GM19455 (cell line): ENCODE data around the gene TRABD2B.

Source experiments
- ATAC-seq: cut with Tn5 transposase; IDR thresholded peaks from one replicate; pipeline ENCODE4 v1.9.1; 2021; ENCODE audit not compliant: unreplicated experiment

Gene TRABD2B

DNA sequence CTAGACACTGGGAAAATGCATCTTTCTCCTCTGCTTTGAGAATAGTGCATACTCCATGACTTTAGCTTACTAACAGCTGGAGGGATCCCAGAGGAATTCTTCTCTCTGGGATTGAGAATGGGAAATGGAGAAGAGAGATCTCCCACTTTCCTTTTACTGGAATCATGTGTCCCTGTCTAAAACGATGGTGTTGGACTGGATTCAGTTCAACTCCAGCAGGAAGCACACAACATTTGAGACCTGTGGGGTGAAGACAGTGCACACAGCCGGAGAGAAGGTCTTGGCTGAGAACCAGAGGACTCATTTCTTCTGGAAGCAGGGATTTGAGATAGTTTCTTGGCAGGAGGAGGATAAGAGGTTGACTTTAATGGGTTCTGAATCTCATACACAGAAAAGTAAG is 58.7 kb downstream of the TRABD2B start:
- no peak for ATAC-seq

DNA sequence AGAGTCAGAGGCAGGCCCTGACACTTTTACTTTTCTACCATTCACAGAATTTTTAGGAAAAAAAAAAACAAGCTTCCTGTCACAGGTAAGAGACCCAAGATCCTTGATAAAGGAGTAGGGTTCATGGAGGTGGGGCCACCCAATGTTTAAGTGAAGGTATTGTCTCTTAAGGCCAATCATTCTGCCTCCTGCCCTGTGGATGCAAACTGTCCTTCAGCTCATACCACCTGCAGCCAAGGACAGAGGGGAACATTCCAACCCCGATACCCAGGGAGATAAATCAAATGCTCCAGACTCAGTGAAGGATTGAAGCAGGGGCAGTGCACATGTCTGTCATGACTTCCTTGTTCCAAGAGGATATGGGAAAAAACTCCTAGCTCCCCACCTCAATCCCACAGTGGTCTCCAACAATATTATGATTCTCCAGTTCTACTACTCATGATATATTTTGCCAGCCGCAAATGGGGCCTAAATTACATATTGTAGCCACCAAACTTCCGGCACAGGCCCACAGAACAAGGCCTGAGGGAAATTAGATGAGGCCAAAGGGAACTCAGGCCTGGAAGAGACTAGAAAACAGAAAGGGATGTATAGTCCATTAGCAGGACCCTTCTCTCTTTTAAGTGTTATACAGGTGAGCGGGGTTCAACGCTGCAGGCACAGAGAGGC is 59.5 kb downstream of the TRABD2B start:
- ATAC-seq, result no peak

DNA sequence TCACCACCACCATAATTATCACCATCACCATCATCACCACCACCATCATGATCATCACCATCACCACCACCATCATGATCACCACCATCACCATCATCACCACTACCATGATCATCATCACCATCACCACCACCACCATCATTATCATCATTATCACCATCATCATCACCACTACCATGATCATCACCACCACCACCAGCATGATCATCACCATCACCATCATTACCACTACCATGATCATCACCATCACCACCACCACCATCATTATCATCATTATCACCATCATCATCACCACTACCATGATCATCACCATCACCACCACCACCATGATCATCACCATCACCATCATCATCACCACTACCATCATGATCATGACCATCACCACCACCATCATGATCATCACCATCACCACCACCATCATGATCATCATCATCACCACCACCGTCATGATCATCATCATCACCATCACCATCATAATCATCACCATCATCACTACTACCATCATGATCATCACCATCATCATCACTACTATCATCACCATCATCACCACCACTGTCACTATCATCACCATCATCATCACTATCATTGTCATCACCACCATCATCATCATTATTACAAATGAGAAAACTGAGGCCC is 60.2 kb downstream of the TRABD2B start:
- no peak for ATAC-seq

DNA sequence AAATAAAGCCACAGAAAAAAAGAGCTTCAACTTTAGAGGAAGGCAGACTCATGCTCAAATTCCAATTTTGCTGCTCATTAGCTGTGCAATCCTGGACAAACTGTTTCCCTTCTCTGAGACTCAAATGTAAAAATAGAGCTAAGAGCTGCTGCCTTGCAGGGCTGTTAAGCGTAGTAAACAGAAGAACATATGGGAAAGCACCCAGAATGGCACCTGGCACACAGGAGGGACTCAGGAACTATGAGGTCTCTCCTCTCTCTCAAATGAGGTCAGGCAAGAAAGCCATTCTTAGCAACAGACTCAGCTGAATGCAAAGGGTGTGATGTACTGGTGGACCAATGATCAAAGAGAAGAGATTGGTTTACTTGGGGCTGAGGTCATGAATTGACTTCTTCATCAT is 61.3 kb downstream of the TRABD2B start:
- ATAC-seq, result no peak

DNA sequence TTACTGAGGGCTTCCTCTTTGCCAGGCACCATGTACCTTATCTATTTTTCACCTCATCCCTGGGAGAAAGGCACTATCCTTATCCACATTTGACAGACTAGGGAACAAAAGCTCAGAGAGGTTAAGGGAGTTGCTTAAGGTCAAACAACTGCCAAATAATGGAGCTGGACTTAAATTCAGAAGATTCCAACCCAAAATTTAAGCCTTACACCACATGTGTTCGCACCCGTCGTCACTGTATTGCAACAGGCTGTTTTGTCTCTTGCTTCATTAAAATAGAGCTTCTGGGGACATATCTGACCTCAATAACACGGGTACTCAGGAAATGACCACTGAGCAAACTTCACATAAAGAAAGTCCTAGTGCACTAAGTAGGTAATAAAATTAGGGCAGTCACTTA is 62.0 kb downstream of the TRABD2B start:
- no peak for ATAC-seq

DNA sequence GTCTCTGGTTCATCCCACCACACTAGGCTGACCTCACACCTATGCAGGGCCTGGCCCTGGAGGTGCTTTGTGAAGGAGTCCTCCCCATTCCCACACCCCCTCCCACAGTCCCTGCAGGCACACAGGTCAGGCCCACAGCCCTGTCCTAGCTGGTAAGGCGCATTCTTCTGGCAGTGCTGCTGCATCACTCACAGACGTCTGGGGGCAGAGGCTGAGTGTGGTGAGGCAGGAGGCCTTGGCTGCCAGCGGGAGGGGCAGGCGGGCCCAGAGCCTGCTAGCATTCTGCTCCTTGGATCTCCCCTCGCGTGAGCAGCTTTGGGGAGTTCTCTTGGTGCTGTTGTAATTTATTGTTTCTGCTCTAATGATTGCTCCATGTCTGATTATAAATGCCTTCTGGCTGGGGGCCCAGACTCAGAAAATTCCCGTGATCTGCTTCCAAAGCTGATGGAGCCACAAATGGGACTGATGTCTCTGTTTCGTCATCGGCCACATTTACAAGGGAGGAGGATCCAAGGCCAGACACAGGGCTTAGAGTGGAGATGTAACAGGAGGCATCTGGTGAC is 62.9 kb downstream of the TRABD2B start:
- no peak for ATAC-seq

DNA sequence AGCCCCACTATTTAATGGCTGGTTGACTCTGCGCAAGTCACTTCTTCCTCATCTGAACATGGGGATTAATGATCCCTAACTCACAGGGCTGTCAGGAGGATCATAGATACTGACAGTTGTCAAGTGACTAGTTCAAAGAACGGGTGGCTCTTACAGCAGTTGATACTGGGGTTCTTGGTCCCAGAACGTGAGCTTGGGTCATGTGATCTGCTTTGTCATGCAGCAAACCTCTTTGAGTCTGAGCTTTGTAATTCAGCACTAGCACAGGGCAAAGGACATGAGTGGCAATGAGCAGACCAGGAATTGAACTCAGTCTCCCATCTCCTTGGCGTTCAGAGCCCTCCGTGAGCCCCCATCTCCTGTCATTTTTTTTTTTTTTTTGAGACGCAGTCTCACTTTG is 64.4 kb downstream of the TRABD2B start:
- no peak for ATAC-seq

DNA sequence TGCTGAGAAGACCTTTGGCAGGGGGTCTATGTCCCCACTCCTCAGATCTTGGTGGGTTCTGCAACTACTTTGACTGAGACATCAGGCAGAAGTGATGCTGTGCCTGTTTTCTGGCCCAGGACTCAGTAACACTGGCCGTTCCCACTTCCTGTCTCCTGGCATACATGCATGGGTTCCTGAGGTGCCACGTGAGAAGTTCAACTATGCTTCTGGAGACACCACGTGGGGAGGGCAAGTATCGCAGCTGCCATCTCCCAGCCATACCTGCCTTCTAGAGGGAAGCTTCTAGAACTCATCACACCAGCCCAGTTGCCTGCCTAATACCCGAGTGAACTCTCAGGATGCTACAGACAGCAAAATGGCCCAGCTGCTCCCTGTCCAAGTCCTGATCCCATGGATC is 65.8 kb downstream of the TRABD2B start:
- ATAC-seq, result no peak

DNA sequence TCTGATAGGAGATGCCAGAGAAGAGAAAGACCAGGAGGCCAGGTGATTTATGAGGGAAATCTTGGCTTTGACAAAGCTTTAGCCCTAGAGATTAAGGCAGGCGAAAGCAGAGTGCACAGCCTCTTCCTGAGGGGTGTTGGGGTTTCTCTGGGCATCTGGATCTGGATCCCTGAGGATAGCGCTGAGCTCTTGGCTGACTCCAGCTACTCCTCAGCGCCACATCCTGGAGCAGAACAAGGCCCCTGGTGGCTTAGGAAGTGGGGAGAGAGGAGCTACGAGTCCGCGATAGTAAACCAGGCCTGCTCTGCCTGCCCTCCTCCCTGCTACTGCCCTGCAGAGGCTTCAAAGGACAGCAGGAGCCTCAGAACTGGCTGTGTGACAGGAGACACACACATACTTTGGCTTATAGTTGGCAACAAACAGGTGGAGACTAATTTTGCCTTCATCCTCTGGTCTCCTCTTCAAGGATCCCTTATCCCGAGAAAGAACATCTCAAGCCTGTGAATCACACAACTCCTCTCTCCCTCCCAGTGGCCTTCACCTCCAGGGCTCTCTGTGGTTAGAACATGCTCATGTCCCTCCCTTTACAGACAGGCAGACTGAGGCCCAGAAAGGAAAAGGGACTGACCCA is 66.9 kb downstream of the TRABD2B start:
- no peak for ATAC-seq

DNA sequence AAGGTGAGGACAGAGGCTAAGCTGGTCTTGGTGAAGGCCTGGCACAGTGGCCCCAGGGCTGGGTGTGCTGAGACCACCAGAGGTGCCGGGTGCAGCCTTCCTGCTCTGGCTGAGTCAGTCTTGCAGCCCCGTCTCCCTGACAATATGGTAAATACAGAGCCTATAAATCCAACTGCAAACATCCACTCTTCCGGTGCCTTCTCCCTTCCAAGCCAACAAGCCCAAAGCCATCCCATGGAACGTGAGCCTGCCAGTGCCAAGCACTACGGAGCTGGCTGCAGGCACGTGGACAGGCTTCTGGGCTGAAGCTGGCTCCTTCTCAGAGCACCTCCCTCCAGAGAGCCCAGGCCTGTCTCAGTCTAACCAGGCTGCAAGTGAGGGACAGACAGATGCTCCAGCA is 70.0 kb downstream of the TRABD2B start:
- ATAC-seq, result no peak

DNA sequence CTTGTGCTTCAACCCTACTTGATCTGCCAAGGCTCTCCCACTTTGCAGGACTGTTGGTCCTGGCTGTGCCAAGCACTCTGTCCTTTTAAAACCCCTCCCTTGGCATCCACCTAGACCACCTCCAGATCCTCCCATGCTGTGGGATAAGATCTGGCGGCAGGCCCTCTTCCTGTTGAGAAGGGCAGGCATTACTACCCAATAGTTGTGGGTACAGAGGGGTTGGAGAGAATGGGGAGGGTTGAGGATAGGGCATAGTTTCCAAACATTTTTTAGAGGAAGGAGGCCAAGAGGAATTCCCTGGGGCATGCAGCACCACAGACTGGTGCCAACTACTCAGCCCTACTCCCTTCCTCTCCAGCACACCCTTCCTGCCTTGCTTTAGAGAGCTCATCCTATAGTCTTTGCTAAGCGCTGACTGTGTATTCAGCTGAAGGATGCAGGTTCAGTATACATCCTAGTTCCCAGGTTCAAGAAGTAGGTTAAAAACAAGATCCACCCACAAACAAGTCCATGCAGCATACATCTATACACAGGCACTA is 70.7 kb downstream of the TRABD2B start:
- no peak for ATAC-seq

DNA sequence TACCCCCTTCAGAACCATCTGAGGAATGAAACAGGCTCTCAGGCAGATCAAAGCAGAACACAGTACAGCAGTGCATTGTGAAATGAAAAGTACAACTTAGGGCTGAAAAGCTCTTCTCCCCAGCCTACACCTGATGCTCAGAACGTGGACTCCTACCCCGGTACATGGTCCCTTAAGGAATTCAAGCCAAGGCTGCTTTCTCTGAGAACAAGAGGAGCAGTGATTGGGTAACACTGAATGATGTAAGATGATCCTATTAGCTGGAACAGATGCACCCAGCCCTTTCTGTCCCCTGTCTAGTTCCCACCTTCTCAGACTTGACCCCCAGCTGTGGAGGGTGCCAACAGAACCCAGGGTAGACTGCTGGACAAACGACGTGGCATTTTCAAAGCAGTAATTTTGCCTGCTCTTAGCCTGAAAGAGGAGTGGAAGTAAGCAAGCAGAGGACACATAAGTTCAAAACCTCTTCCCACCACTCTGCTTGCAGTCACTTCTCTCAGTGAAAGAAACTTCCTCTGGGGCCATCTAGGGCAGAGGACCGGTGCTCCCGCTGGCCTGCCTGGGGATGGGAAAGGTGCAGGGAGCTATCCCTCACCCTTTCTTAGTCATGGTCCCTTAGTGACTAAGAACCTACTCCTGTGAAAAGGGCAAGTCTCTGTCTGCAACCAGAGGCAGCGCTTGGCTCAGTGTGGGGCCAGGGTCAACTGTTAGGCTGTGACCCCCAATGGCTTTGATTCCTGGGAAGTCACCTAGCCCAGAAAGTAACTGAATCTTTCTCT is 72.7 kb downstream of the TRABD2B start:
- no peak for ATAC-seq

DNA sequence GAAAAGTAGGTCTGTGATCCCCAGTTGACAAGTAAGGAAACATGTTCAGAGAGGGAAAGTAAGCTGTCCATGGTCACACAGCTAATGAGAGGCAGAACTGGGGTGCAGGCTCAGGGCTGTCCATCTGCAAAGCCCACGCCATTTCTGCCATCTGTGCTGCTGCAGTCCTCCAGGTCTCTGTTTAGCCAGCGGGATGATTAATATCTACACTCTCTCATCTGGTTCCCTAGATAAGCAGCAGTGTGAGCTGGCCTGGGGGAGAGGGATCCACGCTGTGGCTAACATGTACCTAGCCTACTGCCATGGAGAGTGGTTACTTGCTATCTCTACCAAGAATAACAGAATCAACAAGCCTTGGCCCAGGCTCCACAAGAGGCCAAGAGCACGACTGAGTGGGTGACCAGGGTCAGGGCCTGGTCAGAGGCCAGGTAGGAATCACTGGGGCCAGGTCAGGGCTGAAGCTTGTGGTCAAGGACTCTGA is 75.2 kb downstream of the TRABD2B start:
- no peak for ATAC-seq

DNA sequence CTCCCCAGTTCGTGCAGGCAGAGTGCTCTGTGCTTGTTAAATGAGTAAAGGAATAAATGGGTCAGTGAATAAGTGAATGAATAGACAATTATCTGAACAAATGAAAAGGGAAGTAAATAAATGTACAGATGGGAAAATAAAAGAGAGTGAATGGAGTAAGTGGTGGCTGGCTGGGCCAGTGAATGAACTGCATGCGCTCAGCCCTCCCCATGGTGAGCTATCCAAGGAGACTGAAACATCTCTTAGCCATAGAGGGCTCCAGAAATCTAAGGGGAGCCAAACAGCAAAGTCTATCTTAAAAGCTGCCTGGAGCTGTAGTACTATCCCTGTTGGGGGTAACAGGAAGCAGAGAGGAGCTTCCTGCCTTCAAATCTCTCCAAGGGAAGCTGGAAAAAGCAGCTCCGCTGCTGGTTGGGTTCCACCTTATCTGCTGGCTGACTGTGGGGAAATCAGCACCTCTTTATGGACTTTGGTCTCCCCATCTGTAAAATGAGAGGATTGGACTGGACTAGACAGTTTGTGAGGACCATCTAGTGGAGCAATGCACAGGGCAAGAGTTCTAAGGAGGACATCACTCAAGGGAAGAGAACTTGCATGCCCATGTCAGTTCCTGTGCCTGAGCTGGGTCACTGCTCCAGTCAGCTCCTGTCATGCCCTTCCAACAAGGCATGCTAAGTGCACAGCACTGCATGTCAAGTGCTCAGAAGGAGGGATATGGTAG is 77.9 kb downstream of the TRABD2B start:
- ATAC-seq, result no peak

DNA sequence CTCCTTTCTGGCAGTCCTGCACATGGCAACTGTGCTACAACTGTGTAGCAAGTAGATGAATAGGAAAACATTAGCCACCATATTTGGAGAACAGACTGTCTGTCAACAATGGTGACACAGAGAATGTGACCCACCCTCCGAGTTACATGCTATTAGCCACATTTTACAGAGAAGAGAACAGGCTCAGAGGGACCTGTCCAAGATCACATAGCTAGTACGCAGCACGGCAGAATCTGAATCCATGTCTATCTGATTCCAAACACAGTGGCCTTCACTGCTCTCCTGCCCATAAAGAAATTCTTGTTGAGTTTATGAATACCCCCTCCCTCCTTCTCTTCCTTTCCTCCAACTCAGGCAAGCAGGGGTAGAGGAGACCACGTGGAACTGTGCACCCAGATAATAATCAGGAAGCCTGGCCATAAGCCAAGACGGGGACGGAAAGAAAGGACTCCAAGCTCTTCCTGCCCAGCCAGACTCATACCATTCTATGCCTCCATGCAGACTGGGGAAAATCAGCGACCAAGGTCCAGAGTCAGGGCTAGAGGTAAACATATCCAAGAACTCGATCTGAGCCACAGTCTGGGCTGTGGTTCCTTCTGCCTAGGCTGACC is 78.8 kb downstream of the TRABD2B start:
- ATAC-seq, result no peak

DNA sequence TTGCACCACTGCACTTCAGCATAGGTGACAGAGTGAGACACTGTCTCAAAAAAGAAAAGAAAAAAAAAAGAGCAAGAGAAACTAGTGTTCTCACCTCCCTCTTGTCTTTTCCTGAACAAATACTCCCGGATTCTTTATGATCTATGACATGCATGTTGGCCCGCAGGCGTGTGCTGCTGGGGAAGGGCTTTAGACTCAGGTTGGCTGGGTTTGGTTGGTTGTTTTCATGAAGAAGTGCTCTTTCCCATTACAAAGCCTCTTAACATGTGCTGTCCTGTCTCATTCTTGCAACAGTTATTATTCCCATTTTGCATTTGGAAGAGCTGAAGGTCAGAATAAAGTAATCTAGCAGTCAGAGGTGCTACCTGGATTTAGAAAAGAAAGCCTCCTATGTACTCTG is 79.5 kb downstream of the TRABD2B start:
- ATAC-seq, result no peak

DNA sequence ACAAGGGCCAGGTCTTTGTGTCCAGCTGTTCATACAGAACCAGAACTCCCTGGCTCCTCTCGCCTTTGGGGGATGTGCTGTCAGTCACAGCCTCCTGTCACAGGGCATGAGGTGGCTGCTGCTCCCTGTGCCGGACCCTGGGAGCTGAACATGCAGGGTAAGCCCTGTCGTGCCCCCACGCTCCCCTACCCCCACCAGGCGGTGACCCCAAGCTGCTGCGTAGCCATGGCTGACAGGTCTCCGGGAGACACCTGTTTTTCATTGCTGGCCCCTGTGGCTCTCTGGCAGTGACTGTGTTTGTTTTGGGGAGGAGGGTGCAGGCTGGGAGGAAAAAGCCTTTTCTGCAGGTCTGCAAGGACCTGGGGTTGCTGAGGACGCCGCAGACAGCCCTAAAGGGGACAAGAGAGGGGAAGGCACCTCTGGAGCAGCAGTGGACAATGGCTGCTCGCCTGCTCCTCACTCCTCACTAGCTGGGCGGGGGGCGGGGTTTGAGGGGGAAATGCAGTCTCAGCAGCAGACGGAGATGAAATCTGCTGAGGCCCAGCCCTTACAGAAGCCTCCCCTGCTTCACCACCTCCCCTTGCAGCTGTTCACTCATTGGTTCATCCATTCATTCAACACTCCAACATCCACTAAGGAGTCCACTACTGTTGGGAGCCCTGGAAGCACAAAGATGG is 81.4 kb downstream of the TRABD2B start:
- no peak for ATAC-seq

DNA sequence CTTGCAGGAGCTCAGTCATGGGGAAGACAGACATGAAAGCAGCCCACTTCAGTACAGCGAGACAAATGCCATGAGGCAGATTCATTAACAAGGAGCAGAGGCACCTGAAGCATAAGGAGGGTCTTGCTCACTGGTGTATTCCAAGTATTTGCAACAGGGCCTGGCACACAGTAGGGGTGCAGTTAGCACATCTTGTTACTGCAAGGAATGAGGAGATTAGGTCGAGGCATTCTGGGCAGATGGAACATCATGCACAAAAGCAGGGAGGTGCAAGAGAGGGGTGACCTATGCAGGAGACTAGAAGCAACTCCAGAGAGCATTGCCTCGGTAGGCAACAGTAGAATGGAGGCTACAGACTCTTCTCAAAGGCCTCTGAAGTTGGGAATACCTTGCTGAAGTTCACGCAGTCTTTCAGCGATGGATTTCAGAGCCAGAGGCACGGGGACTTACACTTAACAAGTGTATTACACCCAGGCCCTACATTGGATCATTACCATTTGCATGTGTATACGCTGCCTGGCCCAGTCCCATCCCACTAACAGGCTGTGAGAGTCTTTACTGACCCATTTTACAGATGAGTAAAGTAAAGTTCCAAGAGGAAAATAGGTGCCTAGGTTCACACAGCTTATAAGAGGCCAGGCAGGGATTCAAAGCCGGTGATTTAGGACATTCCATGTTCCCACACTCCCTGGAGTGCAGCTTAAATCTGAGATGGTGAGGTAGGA is 82.1 kb downstream of the TRABD2B start:
- ATAC-seq, result no peak
